DMS53 (cell line): ENCODE results near the gene XIST.
"Not testable (repeated sequence)": the region's sequence is repeated elsewhere in the genome, so short reads cannot be mapped to it uniquely, and the experiment has no call there.

ENCODE experiments used
- DNase-seq: peaks from one replicate; lab custom pipeline; 2025; lab: John Stamatoyannopoulos, UW

The XIST gene

DNA sequence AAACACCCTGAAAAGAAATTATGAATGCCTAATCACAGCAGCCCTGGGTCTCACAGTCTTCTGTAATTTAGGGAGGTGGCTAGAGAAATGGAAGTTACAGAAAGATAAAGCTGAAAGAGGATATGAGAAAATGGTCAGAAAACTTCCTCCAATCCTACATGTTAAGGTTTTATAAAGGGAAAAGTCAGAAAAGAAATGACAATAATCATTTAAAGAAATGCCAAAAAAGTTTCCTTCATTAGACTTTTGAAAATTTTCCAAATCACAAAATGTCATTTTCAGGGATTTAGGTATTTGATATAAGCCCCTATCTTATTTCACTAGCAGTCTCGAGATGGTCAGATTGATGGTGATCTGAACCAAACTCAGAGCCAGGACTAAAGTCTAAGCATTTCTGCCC lies 13.4 kb downstream of the XIST start:
- no peak for DNase-seq

DNA sequence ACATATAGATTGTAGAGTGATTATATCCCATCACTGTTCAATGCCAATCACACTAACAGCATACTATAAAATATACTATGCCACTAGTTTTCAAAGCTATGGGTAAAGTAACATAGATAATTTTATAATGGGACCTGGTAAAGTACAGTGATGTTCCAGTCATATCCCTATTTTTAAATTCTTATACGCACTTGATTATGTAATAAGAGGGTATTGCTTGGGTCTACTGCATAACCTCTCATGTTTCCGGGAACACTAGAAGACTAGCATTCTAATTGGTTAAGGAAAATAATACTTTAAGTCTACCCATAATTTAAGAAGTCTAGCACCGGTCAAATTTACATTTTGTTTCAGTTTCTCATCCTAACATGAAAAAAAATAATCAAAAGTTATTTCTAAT lies 14.4 kb downstream of the XIST start:
- no peak for DNase-seq

DNA sequence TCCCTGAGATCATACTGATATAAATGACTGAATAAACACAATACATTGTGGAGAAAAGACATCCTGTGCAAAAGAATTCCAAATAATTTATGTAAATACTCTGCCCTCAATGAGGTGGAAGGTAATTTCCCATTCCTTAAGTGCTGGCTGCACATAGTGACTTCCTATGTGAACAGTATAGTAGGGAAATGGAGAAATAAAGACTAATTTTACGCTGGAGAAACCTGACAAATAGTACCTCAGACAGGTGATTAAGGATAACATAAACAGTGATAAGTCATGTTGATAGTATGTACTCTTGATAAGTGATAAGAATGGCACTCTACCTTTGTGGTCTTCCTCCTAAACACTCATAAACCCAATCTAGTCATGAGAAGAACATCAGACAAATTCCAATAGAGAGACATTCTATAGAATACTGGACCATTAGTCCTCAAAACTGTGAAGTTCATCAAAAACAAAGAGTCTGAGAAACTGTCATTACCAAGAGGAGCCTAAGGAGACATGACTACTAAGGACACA lies 15.5 kb downstream of the XIST start:
- DNase-seq: no peak

DNA sequence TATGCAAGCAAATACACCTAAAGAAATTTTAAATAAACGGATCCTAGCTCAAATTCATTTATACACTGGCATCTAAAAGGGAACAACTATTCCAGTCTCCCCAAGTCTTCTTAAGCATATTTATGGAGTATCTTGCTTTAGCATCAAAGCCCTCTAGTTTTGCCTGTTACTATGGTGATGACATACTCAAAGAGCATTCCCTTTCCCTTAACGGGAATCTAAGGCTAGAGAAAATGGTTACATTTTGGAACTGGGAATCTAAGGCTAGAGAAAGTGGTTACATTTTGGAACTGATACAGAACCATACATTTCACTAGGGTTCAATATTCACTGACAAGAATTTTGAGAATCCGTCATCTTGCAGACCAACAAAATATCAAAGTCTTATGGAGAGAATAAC lies 18.3 kb downstream of the XIST start:
- DNase-seq: no peak

DNA sequence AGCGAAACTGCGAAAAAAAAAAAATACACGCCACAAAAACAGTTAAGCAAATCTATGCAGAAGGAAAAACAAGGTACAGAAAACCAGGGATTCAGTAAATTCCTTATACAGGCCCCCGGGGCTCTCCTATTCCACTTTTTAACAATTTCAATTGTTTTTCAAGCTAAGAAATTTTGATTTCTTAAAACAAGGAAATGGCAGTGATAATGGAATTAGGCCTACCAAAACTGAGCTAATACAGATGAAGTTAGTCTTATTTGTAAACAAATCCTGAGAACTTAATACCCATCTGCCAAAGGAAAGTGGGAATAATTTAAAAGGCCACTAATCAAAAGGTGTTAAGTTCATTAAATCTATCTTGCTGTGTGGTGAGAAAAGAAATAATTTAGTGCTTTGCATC lies 20.2 kb downstream of the XIST start:
- DNase-seq: no peak

DNA sequence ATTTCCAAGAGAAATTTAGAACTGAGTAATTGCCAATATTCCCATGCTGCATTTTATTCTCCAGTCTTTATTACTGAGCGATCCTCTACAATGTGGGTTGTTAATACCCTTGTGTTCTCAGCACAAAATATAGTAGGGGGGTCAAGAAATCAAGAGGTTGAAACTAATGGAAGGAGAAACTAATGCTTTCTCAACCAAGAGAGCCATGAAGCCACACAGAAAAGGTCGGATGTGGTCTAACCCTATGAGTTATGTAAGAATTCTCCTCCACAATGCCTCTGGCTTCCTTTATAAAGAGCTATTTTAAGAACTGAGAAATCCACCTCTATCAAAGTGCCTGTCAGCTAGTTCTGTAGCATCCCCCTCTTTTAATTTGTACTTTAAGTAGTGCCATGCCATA lies 21.0 kb downstream of the XIST start:
- DNase-seq: no peak

DNA sequence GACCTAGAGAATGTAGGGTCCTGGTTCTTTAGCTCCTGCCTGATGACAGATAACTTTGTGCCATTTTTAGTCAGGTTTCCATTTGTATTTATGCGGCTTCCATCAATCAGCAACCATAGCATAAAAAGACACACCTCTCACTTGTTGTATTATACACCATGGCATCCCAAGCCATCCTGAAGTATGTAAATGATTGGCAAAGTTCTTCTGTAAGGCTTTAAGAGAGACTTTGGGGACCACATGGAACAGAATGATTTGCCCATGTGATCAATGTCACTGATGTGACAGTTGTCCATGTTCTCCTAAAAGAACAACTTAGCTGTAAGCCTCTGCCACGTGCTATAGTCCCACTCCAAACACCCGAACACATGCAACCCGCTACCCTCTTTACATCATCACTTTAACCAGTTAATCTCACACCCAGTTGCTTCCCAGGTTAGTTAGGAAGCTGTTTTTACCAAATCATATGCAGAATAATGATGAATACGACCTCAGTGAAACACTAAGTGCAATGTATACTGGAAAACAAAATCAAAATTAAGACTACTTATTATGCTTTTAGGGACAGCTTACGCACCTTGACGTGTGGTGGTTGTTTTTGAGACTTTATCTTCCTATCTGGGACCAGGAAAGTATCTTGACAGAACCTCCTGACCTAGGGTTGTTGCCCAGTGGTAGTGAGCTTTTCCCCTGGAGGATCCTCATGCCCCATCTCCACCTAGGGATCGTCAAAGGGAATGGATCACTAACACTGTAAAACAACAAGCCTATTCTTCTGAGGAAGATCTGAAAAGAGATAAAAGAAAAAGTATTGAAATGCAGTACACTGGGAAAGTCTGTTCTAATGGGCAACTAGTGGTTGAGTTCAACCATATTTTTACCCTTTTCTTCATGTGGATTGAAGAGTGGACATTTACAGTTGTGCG lies 21.8 kb downstream of the XIST start:
- no peak for DNase-seq

DNA sequence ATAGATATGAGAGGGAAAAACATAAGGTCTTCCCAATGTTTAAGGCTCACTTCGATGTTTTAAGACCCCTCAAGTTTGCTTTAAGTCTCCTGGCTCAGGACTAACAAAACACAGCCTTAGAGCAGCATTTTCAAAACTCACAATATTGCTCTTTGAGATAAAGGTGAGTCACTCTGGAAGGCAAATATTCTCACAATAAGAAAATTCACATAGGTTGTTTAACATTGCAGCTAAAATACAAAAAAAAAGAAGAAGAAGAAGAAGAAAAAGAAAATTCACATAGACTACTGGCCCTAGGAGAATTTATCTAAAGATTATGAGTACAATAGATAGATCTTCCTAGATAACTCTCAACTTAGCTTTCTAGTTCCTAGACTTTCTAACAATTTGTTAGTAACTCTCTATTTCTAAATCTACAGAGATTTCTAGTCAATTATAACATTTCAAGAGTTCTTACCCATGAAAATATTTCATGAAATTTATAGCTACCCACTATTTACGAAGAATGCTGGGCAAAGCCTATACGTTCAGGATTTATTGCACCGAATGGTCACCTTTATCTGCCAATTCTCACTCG lies 22.5 kb downstream of the XIST start:
- no peak for DNase-seq

DNA sequence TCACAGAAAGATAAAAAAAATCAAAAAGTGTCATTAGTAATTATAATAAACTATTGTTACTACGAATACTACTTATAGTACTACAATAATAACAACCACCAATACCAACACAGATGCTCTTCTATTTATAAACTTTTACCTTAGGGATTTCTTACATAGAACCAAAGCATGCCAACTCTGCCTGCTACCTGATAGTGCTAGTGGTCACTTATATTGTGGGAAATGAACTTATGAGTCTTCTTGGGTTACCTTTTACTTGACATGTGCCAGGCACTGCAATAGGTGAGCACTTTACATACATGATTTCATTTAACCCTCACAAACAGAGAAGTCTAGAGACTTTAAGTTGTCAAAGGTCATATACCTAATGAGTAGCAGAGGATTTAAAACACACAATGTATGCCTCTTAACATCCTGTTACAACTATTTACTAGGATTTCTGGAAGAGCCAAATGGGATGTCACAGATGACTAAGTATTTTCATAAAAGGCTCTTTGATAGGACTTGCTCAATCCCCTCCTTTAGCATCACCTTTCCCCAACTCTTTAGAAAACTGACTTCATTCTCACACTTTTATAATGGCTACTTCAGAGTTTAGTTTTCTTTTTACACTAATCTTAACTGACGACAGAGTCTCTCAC lies 24.3 kb downstream of the XIST start:
- no peak for DNase-seq

DNA sequence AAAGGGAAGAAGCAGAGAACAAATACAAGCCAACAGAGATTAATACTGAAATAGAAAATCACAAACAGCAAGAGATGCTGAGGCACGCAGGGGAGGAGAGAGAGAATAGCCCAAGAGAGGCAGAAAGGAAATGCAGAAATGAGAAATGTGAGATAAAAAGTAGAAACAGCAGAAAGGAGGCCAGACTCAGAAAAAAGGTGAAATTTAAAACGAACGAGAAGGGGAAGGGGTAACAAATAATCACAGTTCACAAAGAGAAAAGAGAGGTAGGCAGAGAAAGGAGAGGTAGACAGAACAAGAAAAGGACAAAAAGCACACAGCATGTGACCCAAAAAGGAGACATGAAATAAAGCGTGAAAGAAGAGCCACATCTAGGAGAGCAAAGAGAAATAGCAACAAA lies 25.1 kb downstream of the XIST start:
- no peak for DNase-seq

DNA sequence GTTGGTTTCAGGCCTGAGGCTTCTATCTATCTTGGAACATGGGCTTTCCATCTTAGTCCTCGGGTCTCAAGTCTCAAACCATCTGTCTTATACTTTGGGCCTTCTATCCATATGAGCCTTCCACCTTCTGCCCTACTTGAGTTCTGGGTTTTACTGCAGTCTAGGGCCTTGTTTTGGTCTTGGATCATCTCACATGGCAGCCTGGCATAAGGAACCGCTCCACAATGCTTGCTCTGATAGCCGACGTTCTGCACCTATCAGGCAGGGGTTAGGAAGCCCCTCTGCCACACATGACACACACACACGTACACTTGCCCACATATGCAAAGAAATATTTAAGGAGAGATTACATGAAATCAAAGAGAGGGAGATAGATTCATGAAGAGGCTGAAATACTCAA lies 25.5 kb downstream of the XIST start:
- no peak for DNase-seq

DNA sequence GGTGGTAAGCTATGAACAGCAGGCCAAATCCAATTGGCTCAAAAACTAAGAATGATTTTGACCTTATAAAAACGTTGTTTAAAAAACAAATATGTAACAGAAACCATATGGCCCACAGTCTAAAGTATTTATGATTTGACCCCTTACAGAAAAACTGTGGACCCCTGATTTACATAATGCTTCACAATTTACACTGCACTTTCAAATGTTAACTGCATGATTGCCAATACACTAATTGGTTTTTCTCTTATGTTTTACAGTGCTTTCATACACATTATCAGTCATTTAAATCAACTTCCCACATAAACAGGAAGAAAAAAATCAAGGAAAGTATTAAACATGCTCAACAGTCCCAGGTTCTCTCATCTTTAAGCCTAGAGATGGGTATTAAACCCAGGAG lies 26.9 kb downstream of the XIST start:
- no peak for DNase-seq

DNA sequence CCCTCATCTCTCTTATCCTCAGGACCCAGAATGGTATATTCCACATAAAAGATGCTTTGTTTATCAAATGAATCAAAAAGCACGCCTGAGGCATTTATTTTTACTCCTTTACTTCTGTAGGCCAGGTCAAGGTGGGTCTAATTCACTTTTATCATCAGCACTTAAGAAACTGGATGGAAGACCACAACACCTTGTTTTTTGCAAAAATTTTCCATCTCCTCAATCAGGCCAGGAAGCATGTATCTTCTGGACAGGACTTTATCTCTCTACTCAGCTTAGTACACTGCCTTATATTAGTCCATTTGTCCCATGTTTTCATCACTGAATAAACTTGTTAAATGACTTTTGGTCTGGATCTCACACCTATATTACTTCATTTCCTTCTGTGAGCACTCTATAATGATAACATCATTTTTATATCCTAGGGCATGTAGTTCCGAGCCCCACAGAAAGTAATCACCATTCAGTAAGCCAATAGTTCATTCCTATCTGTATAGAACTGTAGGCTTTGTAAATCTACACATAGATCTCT lies 29.0 kb downstream of the XIST start:
- DNase-seq: no peak

DNA sequence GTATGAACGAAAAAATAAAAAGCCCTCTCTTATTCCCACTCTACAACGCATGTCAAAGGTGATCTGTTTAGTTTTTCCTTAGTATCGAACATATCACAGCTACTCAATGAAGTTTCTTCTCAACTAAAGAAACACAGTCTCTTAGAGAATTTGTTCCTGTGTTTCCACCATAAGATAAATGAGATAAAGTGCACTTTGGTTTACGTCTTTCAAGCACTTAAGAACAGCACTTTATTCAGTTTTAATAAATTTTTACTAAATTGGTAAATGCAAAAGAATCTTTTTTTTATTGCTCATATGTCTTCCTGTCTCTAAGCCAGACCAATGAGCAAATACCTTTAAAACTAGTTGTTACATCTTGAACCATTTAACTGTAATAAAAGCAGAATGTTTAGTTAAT lies 29.7 kb downstream of the XIST start:
- DNase-seq: no peak

DNA sequence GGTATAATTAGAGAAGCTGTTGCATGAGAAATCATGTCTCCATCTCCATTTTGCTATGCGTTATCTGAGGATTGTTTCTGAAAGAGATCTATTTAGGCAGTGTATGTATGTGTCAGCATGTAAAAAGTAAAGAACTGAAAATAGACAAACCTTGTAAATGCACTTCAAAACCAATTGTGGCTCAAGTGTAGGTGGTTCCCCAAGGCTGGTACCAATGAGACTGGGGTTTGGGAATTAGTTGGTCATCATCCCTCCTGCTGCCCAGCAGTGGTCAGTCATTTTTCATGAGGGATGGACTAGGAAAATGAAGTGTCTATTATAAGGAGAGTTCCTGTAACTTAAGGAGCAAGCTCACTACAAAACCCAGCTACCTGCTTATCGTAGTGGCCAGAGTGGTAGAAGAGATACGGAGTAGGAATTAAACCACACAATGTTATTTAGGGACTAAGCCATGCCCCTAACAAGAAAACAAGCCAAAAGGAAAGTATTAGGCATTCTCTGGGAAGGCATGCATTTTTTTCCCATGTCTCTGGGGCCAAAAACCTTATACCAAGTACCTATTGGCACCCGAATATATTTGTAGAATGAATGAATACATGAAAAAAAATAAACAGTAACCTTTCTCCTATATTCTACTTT lies 30.5 kb downstream of the XIST start:
- no peak for DNase-seq

DNA sequence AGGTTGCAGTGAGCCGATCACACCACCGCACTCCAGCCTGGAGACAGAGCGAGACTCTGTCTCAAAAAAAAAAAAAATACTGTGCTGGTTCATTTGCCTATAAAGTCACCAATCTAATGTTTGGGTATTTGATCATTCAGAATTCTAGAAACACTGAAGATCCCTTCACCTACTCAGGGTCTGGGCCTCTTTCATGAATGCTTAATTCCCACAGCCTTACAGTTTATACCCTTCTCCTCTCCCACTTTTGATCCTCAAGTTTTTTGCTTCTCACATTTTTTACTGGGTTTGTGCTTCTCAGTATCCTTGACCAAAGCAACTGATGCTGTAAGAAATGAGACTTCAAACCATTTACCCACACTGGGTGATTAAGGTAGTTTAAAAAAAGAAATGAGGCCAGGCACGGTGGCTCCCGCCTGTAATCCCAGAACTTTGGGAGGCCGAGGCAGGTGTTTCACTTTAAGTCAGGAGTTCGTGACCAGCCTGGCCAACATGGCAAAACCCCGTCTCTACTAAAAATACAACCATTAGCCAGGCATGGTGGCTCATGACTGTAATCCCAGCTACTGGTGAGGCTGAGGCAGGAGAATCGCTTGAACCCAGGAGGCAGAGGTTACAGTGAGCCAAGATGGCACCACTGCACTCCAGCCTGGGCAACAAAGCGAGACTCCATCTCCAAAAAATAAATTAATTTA lies 32.5 kb downstream of the XIST start:
- DNase-seq: not testable (repeated sequence)

DNA sequence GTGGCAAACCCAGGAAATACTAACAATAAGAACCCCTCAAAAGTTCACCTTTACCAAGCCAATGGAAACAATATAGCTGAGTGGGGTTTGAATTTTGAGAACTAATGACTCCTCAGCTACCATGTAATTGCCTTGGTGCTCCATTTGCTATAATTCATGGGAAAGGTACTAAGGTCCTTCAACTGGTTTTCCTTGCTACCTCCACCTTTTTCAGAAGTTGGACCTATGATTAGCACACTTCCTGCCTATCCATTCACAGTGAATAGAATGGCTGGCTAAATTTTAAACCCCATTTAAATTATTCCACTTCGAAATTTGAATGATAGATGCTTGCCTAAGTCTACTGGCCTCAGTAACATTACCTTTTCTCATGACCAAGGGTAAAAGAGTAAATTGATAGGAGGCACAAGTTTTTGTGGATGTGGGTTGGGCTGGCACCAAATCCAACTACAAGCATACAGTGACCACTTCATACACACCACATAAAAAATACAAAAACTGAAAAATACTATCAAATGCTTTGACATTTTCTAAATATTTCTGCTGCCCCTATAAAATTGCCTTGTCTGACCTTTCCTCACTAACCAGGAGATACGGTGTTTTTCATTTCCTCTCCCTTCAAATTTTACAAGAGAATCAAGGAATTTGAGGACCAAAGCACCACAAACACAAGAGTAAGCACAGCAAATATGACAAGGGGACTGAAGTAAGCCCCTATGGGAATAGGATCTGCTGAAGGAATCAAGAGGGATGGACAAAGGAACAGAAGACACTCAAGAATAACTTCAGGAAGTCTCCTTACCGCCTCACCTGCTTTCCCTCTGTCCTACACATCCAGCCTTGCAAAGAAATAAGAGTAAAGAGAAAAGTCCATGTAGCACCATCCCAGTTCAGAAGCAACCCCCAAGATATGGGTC lies 34.1 kb downstream of the XIST start:
- no peak for DNase-seq

DNA sequence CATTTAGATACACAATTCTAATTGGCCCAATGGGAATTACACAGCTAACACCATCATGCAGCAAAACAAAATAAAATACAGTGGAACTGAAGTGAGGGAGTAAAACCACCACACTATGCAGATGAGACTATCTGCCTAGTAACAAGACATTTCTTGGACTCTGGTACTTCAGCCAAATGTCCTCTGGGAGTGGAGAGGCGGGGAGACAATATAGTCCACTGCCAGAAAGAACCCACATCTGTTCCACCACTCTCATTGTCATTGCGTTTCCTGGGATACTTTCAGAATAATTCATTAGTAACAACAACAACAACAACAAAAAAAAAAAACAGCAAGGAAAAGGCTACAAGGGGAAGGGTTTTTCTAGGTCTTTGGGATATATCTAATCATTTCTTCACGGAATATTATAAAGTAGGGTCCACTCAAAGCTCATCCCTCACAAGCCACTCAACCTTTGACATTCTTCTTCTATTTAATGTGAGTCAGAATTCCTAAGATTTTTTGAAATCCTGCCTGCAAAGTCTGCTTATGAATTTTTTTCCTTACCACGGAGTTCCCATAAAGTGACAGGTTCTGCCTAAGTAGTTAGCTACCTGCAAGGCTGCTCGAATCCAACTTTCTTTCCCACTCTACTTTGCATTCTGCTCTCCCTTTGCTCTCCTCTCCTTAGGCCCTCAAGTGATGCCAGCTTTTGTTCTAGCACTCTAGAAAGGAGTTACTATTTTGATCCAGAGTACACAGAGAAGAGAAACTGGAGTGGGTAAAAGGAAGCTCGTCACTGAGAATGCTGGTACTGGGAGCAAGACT lies 34.9 kb downstream of the XIST start:
- DNase-seq: no peak

DNA sequence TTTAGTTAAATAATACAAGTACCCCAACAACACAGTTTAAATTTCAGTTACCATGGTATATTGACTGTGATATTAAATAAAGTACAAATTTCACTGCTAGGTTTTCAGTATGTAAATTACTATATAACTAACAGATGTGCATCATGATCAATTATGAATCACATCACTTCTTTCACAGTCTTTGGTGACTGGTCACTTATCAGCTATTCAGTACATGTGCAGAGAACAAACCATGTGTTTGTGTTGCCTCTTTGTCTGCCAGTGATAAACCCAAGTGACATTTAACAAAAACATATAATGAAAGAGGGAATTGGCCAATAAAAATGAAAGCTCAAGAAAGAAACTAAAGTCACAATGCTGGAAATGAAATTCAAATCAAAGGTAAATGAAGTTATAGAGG lies 40.3 kb downstream of the XIST start:
- DNase-seq: no peak

DNA sequence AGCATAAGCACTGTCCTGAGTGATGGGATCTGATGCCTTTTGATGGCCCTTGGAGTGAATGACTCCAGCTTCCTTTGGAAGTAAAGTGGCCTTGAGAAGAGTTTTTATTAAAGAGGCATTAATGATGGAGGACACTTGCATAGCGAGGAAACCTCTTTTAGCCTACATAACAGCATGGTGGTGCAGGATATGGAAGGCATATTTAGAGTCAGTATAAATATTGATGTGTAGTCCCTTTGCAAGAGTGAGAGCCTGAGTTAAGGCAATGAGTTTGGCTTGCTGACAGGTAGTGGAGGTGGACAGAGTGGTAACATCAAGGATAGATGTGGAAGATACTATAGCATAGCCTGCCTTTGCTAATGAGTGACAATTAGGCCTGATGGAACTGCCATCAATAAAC lies 48.4 kb downstream of the XIST start:
- not testable (repeated sequence) for DNase-seq
